GM15510 (cell line): ENCODE results near the gene VANGL1.

Experiments
- POLR2A ChIP-seq: IDR thresholded peaks from 3 replicates; pipeline ENCODE4 v1.6.1; 2011; ENCODE audit warnings: borderline replicate concordance; ENCODE audit not compliant: insufficient read length; ENCODE audit errors: extremely low read depth

The VANGL1 gene

GRCh38 chr1:115670476-115671175 lies 28.9 kb downstream of the VANGL1 start:
- no peak for TF ChIP-seq POLR2A

GRCh38 chr1:115671176-115671934 lies 29.6 kb downstream of the VANGL1 start:
- TF ChIP-seq POLR2A = no peak

GRCh38 chr1:115672224-115673009 lies 30.6 kb downstream of the VANGL1 start:
- TF ChIP-seq POLR2A = no peak

GRCh38 chr1:115676498-115677181 lies 34.9 kb downstream of the VANGL1 start:
- no peak for TF ChIP-seq POLR2A

GRCh38 chr1:115677182-115677555 lies 35.4 kb downstream of the VANGL1 start:
- no peak for TF ChIP-seq POLR2A

GRCh38 chr1:115677565-115677964 lies 35.8 kb downstream of the VANGL1 start:
- no peak for TF ChIP-seq POLR2A

- no peak for TF ChIP-seq POLR2A
Observed at GRCh38 chr1:115678141-115678540, 36.4 kb downstream of the VANGL1 start.

- no peak for TF ChIP-seq POLR2A
Observed at GRCh38 chr1:115679141-115679611, 37.4 kb downstream of the VANGL1 start.

- no peak for TF ChIP-seq POLR2A
Observed at GRCh38 chr1:115680730-115681111, 39.0 kb downstream of the VANGL1 start.

GRCh38 chr1:115682792-115683191 lies 41.0 kb downstream of the VANGL1 start:
- no peak for TF ChIP-seq POLR2A

GRCh38 chr1:115685029-115685705 lies 43.4 kb downstream of the VANGL1 start:
- TF ChIP-seq POLR2A = no peak

GRCh38 chr1:115687744-115688143 lies 46.0 kb downstream of the VANGL1 start:
- TF ChIP-seq POLR2A = no peak

- TF ChIP-seq POLR2A = no peak
Observed at GRCh38 chr1:115690972-115691371, 49.2 kb downstream of the VANGL1 start.

- TF ChIP-seq POLR2A = no peak
Observed at GRCh38 chr1:115692224-115692623, 50.5 kb downstream of the VANGL1 start.

GRCh38 chr1:115694805-115695204 lies 53.0 kb downstream of the VANGL1 start:
- no peak for TF ChIP-seq POLR2A

GRCh38 chr1:115697619-115698018 lies 55.8 kb downstream of the VANGL1 start:
- no peak for TF ChIP-seq POLR2A
